Stimulated activated naive CD4-positive, alpha-beta T cell treated with Interleukin-2 at 50 U/mL for 16 hours (primary cell): ENCODE data around the gene WIPF1.
"Not testable (repeated sequence)": the region's sequence is repeated elsewhere in the genome, so short reads cannot be mapped to it uniquely, and the experiment has no call there.

ENCODE experiments used
- DNase-seq: peaks from one replicate; lab custom pipeline; 2025; lab: John Stamatoyannopoulos, UW

Gene WIPF1

DNA sequence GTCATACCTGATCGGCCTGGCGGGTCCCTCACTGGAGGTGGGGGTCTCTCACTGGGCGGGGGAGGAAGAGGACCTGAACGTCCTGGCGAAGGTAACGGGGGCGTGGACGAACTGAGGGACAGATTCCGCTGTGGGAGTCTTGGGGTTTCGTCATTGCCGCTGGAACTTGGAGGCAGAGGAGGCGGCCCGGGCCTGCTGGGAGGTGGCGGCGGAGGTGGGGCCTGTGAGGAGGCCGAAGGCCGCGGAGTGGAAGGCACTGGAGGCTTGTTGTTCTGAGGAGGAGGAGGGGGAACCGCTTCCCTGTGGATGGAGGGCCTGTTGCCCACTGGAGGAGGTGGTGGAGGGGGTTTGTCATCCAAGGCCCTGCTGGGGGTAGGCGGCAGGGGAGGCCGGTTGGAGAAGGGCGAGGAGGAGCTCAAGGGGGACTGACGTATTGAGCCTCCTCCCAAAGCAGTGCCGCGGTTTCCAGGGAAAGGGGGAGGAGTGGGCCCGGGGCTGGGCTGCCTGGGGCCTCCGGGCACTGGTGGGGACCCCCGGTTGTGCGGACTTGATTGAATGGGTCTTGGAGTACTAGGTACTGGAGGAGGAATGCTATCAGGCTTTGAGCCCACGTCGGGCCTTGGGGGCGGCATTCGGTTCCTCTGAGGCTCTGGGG is 25.8 kb downstream of the WIPF1 start:
- no peak for DNase-seq

DNA sequence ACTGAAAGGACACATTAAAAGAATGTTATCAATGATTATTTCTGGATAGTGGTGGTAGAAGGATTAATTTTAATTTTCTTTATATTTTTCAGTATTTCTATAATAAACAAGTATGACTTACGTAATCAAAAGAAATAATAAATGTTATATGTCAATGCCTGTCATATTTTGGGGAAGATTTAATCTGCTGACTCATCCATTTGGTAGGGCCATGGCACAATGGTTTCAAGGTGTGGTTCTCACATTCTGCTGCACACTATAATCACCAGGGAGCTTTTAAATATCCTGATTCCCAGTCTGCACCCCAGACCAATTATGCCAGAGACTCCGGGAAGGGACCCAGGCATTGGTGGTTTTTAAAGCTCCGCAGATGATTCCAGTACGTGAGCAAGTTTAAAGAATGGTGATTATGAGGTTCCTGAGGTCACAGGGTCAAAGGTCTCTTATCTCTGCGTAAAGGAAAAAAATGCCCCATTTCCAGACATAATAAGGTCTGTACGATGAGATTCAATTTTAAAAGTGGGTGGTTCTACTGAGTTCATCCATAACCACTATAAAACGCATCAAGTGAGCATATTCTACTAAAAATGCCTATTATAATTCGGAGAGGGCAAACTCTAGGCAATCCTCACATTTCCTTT is 27.2 kb downstream of the WIPF1 start:
- no peak for DNase-seq

DNA sequence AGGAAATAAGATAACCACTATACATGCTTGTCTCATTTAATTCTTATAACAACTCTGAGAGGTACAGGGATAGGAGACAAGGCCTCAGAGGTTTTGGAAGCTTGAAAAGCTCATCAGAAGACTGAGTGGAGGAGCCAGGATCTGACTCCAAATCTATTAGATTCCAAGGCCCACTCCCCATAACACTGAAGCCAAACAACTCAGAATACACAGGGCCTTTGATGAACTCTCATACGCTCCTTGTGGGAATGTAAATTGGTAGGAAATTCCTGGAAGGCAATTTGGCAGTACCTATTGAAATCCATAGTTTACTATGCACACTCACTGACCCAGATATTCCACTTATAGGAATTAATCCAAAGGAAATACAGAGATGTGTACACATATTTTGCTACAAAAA is 27.9 kb downstream of the WIPF1 start:
- DNase-seq: no peak

DNA sequence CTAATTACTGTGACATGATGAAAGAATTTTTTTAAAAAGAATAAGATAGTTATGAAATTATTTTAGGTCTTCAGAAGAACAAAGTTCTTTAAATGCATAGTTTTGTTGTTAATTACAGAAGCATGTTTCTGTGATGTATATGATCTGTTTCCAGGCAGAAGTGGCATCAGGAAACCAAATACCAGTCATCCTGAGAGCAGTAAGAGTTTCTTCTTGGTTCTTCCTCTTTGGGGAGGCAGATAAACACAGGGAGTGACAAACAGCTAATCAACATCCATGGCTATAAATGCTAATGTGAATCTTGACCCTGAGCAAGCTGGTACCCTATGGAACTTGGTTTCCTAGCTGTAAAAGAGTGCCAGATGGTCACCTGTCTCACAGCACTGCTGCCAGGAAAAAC is 29.2 kb downstream of the WIPF1 start:
- no peak for DNase-seq

DNA sequence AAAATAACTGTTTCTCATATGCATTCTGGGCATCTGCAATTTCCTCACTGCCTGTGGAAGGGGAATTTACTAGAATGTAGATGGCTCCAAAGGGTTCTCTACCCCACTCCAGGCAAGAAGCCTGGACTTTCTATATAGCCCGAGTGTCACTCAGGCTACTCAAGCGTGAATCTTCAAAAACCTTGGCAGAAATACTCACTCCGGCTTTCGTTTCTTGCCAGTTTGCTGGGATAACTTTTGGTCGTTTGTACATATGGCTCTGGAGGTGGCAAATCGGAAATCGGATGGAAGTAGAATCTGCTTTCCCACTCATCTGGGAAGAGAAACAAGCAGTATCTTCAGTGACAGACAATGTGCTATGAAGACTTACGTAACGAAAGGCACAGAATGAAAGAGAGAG is 30.7 kb downstream of the WIPF1 start:
- DNase-seq: no peak

DNA sequence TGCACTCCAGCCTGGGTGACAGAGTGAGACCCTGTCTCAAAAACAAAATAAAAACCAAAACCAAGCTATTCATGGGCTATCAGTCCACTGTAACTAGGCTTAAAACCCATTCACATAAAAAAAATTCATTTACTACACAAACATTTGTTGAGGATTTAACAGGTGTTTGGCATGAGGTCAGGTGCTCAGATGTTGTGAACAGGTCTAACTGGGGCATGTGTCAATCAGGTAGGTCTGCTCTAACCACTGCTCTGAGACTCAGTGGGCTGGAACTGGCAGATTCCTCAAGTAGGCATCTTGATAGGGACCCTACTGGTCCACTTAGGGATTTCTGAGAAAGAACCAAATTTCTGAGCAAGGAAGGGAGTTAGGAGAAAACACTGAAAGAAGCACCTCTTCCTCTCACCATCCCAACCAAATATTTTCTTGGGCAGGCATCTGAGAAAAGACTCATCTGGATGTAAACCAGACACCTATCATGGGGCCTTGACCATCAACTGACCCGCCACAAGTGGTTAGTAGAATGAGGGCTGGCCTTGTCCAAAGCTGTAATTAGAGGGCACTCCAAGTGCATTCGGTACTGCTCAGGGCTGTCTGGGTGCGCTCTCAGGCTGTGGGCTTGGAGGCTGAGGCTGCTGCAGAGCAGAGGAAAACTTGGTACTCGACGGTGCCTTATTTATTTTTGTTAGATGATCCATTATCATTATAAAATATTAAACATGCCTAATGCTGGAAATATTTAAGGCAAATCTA is 33.9 kb downstream of the WIPF1 start:
- no peak for DNase-seq

DNA sequence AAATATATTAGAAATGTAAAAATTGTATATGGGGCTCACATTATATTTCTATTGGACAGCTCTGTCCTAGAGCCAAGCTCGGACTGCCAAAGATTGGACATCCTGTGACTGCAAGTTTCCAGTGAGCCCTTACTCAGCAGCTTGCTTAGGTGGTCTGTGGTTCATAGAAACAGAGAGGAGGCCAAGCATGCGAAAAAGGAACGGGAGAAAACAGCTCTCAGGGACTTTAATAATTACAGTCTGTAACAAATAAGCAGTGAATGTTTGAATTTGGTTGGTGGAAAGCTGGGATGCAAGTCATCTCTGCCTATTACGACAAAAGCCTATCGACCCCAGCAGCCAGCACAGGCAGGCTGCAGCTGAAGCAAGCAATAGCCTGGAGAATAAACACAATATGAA is 35.6 kb downstream of the WIPF1 start:
- no peak for DNase-seq

DNA sequence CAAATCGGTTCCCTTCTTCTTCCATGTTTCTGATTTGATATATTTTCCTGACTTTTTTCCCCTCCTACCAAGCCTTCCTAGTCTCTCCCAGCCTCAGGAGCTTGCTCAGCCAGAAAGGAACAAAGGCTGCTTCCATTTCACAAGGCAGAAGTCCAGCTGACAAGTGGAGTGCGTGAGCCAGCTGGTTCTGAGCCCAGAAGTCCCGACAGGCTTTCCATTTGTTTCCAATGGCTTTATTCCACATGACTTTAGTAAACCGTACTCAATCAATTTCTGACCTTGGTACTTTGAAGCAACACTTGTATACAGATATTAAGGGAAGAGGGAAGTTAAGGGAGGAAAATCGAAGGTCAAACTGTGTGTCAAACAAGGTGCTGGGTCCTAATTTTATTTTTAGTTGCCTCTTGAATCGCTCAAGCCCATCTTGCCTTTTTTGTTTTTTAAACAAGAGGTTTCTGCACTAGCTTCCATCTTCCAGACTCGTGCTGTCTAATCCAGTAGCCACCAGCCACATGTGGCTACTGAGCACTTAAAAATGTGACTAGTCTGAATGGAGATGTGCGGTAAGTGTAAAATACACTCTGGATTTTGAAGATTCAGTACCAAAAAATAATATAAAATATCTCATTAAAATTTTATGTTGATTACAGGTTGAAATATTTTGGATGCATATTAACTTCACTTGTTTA is 36.2 kb downstream of the WIPF1 start:
- no peak for DNase-seq

DNA sequence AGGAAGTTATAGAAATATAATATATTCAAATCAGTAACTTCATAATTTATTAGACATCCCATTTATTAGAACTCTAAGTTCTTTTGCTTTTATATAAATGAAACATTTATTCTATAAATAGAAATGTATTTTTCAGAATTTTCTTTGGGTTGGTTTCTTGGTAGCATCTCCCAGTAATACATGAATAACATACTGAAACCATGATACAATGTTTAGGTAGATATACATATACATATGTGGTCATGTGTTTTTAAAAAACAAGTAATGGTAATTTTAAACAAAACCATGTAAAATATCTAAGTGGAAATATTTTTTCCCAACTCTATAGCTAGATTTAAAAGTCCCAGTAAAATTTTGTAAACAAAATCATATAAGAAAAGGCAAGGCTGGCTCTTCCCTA is 36.9 kb downstream of the WIPF1 start:
- no peak for DNase-seq

DNA sequence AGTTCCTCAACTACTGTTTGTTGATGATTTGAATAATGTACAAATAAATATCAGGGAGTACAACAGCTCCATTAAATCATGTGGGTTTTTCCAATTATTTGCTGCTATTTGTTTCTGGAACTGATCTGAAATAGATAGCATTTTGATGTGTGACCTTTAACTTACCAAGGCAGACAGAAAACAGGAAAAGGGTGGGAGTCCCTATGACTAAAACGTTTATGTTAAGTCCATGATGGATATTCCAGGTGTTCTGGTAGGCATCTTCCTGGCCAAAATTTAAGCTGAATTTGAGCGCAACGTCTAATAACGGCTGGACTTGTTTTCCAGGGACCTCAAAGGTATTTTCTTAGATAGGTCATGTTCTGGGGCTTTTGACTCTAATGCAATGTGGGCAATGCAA is 41.6 kb downstream of the WIPF1 start:
- no peak for DNase-seq

DNA sequence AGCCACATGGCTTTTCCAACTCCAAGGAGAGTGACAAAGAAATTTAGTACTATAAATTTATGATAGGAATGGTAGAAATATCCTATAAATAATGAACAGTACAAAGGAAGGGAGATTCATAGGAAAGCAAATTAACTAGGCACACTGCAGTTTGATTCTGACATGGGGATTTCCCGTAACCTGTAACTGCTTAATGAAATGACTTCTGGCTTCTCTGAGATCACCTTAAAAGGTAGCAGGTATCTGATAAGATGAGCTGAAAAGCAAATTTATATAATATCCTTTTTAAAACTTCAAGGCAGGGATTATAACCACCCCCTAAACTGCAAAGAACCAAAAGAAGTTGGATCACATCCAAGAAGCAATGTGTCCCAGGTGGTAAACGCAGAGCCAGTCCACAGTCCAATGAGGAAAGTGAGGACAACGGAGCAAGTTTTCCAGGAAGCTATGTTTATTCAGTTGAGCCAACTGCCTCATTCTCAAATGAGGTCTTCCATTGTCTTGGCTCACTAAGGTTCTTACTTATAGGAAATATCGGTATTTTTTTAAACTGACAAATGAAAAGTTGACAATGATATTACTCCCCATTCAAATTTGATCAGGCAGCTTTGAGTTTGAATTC is 43.0 kb downstream of the WIPF1 start:
- no peak for DNase-seq

DNA sequence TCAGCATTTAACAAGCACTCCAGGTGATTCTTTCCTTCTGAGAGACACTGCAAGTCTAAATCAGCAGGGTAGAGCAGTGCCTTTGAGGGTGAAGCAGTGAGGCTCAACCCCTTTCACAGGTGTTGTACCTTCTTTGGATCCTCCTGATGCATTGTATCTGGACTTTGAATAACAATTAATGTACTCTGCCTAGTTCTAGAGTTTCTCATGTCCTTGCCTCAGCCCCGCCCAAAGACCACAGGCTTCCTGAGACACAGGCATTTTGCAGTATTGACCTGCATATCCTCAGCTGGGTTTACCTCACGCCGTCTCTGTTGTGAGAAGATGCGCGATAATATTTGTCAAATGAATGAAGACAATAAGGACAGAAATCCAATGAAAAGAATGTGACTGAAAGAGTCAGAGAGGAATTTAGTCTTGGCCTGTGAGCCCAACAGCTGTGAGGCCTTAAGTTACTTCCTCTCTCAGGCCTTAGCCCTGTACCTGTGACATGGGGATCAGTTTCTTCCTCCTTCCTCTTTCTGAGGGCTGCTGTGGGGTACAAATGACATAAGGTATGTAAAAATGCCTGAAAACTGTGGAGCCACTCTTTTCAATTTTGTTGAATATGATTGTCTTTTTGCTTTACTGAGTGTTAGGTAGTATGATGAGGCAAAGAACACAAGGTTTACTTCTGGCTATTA is 43.7 kb downstream of the WIPF1 start:
- DNase-seq: no peak

DNA sequence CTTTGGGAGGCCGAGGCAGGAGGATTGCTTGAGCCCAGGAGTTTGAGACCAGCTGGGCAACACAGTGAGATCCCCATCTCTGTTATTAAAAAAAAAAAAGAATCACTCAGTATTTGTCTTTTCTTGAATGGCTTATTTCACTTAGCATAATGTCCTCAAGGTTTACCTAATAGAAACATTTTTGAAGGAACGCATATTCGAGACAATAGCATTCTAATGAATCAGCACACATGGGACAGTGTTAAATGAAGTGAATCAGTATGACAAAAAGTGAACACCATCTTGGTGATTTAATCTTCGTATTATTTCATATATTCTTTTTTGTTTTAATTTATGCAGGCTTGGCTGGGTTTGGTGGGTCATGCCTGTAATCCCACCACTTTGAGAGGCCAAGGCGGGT is 44.7 kb downstream of the WIPF1 start:
- no peak for DNase-seq

DNA sequence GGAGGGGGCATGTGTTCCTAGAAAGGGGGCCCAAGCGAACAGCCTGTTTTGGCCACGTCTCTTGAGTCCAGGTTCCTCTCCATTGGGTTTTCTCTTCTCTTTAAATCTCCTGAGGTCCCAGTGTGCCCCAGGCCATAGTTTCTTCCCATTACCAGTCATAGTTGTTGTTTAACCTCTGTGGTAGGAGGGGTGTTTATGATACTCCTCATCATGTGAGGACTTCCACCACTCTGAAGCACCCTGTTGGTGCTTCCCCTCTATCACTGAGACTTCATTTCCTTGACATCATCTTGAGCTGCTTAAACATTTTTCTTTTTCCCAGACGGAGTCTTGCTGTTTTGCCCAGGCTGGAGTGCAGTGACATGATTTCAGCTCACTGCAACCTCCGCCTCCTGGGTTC is 45.9 kb downstream of the WIPF1 start:
- DNase-seq: no peak

DNA sequence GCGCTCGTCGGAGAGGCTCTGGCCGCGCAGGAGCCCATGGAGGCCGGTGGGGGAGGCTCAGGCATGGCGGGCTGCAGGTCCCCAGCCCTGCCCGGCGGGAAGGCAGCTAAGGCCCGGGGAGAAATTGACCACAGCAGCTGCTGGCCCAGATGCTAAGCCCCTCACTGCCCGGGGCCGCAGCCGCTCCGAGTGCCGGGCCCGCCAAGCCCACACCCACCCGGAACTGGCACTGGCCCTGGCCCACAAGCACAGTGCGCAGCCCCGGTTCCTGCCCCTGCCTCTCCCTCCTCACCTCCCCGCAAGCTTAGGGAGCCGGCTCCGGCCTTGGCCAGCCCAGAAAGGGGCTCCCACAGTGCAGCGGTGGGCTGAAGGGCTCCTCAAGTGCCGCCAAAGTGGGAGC is 49.0 kb downstream of the WIPF1 start:
- not testable (repeated sequence) for DNase-seq

DNA sequence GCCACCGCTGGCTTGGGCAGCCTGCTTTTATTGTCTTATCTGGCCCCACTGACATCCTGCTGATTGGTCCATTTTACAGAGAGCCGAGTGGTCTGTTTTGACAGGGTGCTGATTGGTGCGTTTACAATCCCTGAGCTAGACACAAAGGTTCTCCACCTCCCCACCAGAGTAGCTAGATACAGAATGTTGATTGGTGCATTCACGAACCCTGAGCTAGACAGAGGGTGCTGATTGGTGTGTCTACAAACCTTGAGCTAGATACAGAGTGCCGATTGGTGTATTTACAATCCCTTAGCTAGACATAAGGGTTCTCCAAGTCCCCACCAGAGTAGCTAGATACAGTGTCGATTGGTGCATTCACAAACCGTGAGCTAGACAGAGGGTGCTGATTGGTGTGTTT is 49.6 kb downstream of the WIPF1 start:
- DNase-seq: not testable (repeated sequence)

DNA sequence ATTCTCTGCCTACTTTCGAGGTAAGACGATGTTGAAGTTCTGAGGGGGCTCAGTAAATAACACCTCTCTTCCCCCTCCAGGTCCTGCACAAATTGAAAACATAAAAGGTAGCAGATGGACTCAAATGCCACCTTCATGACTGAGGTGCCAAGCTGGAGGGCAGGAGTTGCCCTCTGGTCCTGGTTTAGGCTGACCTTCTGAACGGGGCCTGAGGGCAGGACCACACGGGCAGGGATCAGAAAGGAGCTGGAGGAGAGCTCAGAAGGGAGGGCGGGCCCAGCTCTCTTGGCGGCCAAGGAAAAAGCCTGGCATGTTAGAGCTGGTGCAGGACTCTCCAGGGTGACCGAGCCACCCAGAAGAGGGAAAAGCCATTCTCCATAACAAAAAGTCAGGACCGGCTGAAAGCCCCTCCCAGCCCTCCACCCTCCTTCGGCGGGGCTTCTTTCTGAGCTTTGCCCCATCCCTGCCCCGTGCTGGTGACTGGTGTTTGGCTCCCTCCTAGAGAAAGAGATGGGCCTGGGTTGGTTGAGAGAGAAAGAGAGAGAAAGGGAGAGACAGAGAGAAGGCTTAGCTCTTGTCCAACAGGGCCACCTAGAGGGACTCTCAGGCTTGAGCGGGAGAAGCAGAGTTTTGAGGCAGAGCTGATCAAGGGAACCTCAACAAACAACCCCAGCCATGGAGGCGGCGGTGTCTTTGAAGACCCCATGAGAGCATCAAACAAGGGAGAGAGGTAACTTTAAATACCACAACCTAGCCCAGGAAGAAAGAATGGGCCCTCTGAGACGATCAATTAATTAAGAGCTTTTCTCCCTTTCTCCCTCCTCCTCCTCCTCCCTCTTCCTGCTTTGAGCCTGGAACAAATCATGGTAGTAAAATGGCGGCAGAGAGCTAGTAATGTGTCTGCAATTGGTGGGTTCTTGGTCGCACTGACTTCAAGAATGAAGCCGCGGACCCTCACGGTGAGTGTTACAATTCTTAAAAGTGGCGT is 50.8 kb downstream of the WIPF1 start:
- no peak for DNase-seq

DNA sequence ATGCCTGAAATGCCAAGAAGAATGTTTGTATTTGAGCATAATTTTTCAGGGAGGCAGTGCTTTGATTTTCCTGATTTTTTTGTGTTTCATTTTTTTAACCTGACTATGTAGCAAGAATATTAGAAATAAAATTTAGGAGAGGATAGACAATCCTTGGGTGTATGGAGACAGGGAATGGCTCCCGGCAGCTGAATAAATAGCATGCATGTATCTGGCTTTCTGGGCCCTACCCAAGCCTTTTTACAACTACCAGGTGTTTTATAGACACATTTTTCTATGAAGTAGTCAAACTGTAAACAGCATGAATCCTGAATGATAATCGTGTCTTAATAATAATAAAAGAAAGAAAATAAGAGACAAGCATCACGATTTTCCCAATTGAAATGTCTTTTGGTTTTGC is 52.4 kb downstream of the WIPF1 start:
- no peak for DNase-seq

DNA sequence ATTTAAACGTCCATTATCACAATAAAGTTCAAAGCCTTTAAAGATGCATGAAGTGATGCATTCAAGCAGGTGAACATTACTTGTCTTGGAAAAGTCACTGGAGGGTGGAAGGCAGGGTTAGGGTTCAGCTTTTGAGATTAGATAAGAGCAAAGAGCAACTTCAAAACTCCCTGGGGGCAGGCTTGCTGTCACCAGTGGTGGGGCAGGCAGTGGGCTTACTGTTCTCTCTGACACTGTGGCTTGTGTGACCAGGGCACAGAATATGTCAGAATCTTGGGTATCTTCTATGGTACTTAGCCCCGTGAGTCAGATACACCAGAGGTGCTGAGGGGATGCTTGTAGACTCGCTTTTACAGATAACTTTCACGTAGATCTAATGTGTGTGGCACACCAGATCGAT is 52.8 kb downstream of the WIPF1 start:
- no peak for DNase-seq

DNA sequence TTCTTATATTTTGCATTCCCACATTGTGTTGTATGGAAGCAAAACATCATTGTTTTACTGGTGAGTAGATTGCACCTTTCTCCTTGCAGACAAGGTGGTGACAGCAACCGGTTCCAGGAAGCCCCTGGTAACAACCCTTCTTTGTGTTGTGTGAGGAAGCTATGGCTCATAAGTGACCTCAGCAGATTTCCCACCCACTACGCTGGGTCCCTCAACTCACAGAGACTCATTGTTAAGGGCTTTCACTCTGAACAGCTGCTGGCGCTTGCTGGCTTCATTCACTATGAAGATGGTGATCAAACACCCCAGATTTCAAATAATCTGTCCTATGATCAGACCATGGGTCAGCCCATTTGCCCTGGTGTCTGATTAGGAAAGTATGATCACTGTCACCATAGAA is 53.4 kb downstream of the WIPF1 start:
- no peak for DNase-seq

DNA sequence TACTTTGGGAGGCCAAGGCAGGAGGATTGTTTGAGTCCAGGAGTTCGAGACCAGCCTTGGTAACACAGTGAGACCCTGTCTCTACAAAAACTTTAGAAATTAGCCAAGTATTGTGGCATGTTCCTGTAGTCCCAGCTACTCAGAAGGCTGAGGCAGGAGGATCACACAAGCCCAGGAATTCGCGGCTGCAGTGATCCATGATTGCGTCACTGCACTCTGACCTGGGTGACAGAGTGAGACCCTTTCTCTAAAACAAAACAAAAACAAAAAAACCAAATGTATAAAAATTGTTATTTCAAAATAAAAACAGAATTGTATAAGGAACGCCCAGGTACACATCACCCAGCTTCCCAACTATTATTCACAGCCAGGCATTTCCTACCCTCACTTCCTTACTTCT is 56.7 kb downstream of the WIPF1 start:
- DNase-seq: no peak
